H1 (cell line): ENCODE measurements around the gene PTPRO. TPM values are rescaled to one million over a fixed set of nuclear protein-coding genes. Genes with fewer than 3 reads are reported as not detected.

Experiments
- CTCF ChIA-PET: fragments of 300-600 bp; sonication (Branson Sonifier 250); formaldehyde crosslinking; loops from one replicate; lab custom pipeline; 2021; ENCODE audit not compliant: partially characterized antibody; lab: Charles Lee
- POLR2A ChIA-PET: fragments of 300-600 bp; sonication (Branson Sonifier 250); formaldehyde crosslinking; loops from one replicate; lab custom pipeline; 2021; ENCODE audit warnings: inconsistent platforms; ENCODE audit not compliant: partially characterized antibody; lab: Charles Lee
- DNase-seq, 2 experiments: peaks; one replicate each; pipeline versions ENCODE4 v3.0.0 to v3.0.0-alpha.2; 2010 to 2022; ENCODE audit warnings: low spot score in 2 of 2, low read depth in 1 of 2, mixed read lengths in 1 of 2
- FAIRE-seq: peaks from 2 replicates; lab custom pipeline; 2011; peaks lifted over from hg19 to GRCh38; lab: Jason Lieb, UNC
- H2AFZ ChIP-seq: 2 replicates; pipeline ENCODE4 v1.8.1; 2012; ENCODE audit warnings: low read length, inconsistent platforms
- H2AK5ac ChIP-seq: 2 replicates; pipeline ENCODE4 v1.6.1; 2013; ENCODE audit warnings: low read depth, low read length
- H2BK120ac ChIP-seq: replicated peaks from 2 replicates; pipeline ENCODE3; 2013; ENCODE audit warnings: low read depth, low read length, inconsistent platforms
- H2BK12ac ChIP-seq: 2 replicates; pipeline ENCODE4 v1.6.1; 2013; ENCODE audit warnings: low read depth, low read length
- H2BK15ac ChIP-seq: 2 replicates; pipeline ENCODE4 v1.6.1; 2013; ENCODE audit warnings: low read length
- H2BK20ac ChIP-seq: 2 replicates; pipeline ENCODE4 v1.6.1; 2013; ENCODE audit warnings: low read length
- H2BK5ac ChIP-seq: 2 replicates; pipeline ENCODE4 v1.6.1; 2013; ENCODE audit warnings: low read depth, low read length
- H3K14ac ChIP-seq: 2 replicates; pipeline ENCODE4 v1.6.1; 2013; ENCODE audit warnings: inconsistent platforms; ENCODE audit not compliant: insufficient read length
- H3K18ac ChIP-seq: 2 replicates; pipeline ENCODE4 v1.6.1; 2013; ENCODE audit warnings: low read length; ENCODE audit errors: extremely low read depth
- H3K23ac ChIP-seq: 2 replicates; pipeline ENCODE4 v1.6.1; 2013; ENCODE audit warnings: inconsistent platforms; ENCODE audit not compliant: insufficient read length
- H3K23me2 ChIP-seq: 2 replicates; pipeline ENCODE4 v1.6.1; 2013; ENCODE audit warnings: low read depth, low read length
- H3K27ac ChIP-seq: 2 replicates; pipeline ENCODE4 v1.6.1; 2011; ENCODE audit warnings: low read depth, low read length, inconsistent platforms
- H3K27me3 ChIP-seq, 4 experiments: replicated peaks in 1 of 4; 1 replicate in 1 of 4; 2 replicates in 3 of 4; pipeline versions ENCODE4 v1.6.1 to v1.8.1; 2011 to 2013; ENCODE audit warnings: low read length in 3 of 4, mild to moderate bottlenecking in 3 of 4, inconsistent platforms in 2 of 4, mixed read lengths in 2 of 4, moderate library complexity in 1 of 4; ENCODE audit not compliant: control insufficient read depth in 3 of 4, insufficient read depth in 3 of 4; ENCODE audit errors: extremely low read depth in 1 of 4
- H3K36me3 ChIP-seq, 4 experiments: 2 replicates each; pipeline versions ENCODE4 v1.6.1 to v1.8.1; 2011 to 2013; ENCODE audit warnings: mild to moderate bottlenecking in 4 of 4, low read length in 3 of 4, moderate library complexity in 2 of 4, control low read depth in 1 of 4, inconsistent platforms in 1 of 4; ENCODE audit not compliant: insufficient read depth in 4 of 4, control insufficient read depth in 2 of 4
- H3K4ac ChIP-seq: replicated peaks from 2 replicates; pipeline ENCODE3; 2013; ENCODE audit warnings: low read length, low read depth, mixed read lengths, inconsistent platforms; ENCODE audit not compliant: insufficient read length
- H3K4me1 ChIP-seq, 4 experiments: replicated peaks in 1 of 4; 1 replicate in 1 of 4; 2 replicates in 3 of 4; pipeline versions ENCODE4 v1.6.1 to v1.8.1; 2011 to 2013; ENCODE audit warnings: low read length in 3 of 4, inconsistent platforms in 2 of 4, mixed read lengths in 1 of 4; ENCODE audit not compliant: insufficient read depth in 4 of 4, control insufficient read depth in 3 of 4
- H3K4me2 ChIP-seq, 2 experiments: 2 replicates each; pipeline versions ENCODE4 v1.6.1 to v1.8.1; 2011 to 2013; ENCODE audit warnings: low read depth in 2 of 2, low read length in 2 of 2, control low read depth in 1 of 2, inconsistent platforms in 1 of 2, mild to moderate bottlenecking in 1 of 2; ENCODE audit not compliant: insufficient read depth in 1 of 2
- H3K4me3 ChIP-seq, 4 experiments: fragments of 200-600, 300-600 bp in 1 of 4; sonication (generic), shearing (Covaris generic), sonication (Bioruptor Twin) in 1 of 4; 2 replicates each; pipeline versions ENCODE4 v1.5.1 to v1.8.1; 2011 to 2016; ENCODE audit warnings: low read length in 4 of 4, low read depth in 3 of 4, control low read depth in 2 of 4, inconsistent platforms in 2 of 4, mild to moderate bottlenecking in 2 of 4, mixed read lengths in 1 of 4, moderate library complexity in 1 of 4; ENCODE audit not compliant: insufficient read depth in 2 of 4; ENCODE audit errors: extremely low read depth in 1 of 4
- H3K56ac ChIP-seq: replicated peaks from 2 replicates; pipeline ENCODE3; 2013; ENCODE audit warnings: low read depth, mild to moderate bottlenecking, mixed read lengths, low read length, inconsistent platforms; ENCODE audit not compliant: insufficient read length
- H3K79me1 ChIP-seq: 2 replicates; pipeline ENCODE4 v1.6.1; 2013; ENCODE audit warnings: low read depth, low read length, control low read depth
- H3K79me2 ChIP-seq, 2 experiments: 2 replicates each; pipeline versions ENCODE4 v1.6.1 to v1.8.1; 2012 to 2013; ENCODE audit warnings: low read length in 2 of 2, mild to moderate bottlenecking in 2 of 2, inconsistent platforms in 1 of 2; ENCODE audit not compliant: insufficient read depth in 2 of 2, control insufficient read depth in 1 of 2
- H3K9ac ChIP-seq, 4 experiments: replicated peaks in 1 of 4; 1 replicate in 1 of 4; 2 replicates in 3 of 4; pipeline versions ENCODE4 v1.6.1 to v1.8.1; 2011 to 2013; ENCODE audit warnings: low read depth in 3 of 4, low read length in 3 of 4, control low read depth in 2 of 4, mild to moderate bottlenecking in 2 of 4, moderate library complexity in 2 of 4, inconsistent platforms in 1 of 4; ENCODE audit errors: extremely low read depth in 1 of 4
- H3K9me3 ChIP-seq, 2 experiments: 2 replicates each; pipeline versions ENCODE4 v1.6.1 to v1.8.1; 2012 to 2013; ENCODE audit warnings: mild to moderate bottlenecking in 2 of 2, moderate library complexity in 2 of 2, control low read depth in 1 of 2, inconsistent platforms in 1 of 2, low read depth in 1 of 2, low read length in 1 of 2, mixed read lengths in 1 of 2; ENCODE audit not compliant: insufficient read depth in 2 of 2
- H4K20me1 ChIP-seq, 2 experiments: replicated peaks in 1 of 2; 2 replicates each; pipeline versions ENCODE3 to v1.8.1; 2011 to 2013; ENCODE audit warnings: inconsistent platforms in 2 of 2, low read length in 2 of 2, mild to moderate bottlenecking in 1 of 2; ENCODE audit not compliant: insufficient read depth in 2 of 2, control insufficient read depth in 1 of 2
- H4K5ac ChIP-seq: 2 replicates; pipeline ENCODE4 v1.6.1; 2013; ENCODE audit warnings: low read length, low read depth, mixed read lengths, inconsistent platforms; ENCODE audit not compliant: insufficient read length
- H4K8ac ChIP-seq: 2 replicates; pipeline ENCODE4 v1.8.0; 2013; ENCODE audit warnings: mild to moderate bottlenecking, moderate library complexity, low read length, inconsistent platforms; ENCODE audit not compliant: insufficient read depth; ENCODE audit errors: extremely low read depth
- H4K91ac ChIP-seq: replicated peaks from 2 replicates; pipeline ENCODE3; 2013; ENCODE audit warnings: low read length, mixed read lengths, inconsistent platforms; ENCODE audit not compliant: insufficient read length
- WGBS, 2 experiments: shearing (Covaris generic) in 1 of 2; methylation state at CpG; one replicate each; pipeline versions ENCODE4 v1.1.6 to v1.1.7; 2013 to 2015; ENCODE audit warnings: low lambda C conversion rate in 2 of 2, mixed read lengths in 2 of 2, inconsistent platforms in 1 of 2, low coverage in 1 of 2, missing lambda C conversion rate in 1 of 2; ENCODE audit not compliant: insufficient replicate concordance in 2 of 2, insufficient coverage in 1 of 2, insufficient read length in 1 of 2; ENCODE audit errors: extremely low coverage in 1 of 2, missing lambda C conversion rate in 1 of 2; 5-methylcytosine and 5-hydroxymethylcytosine counted together
- polyA plus RNA-seq, 7 experiments: library from polyadenylated mRNA; depleted of rRNA in 3 of 7; stranded (reverse) in 5 of 7; unstranded in 2 of 7; fragments of >200 nt in 5 of 7; fragments of 200-250 nt in 2 of 7; gene quantifications; 1 replicate in 5 of 7; 2 replicates in 1 of 7; 4 replicates in 1 of 7; pipeline versions ENCODE4 v1.2.1 to v1.2.3, GENCODE V29; 2011 to 2013; ENCODE audit warnings: missing spikeins in 2 of 7, mixed read lengths in 2 of 7
- total RNA-seq: library from RNA; stranded (reverse); fragmentation: NEBNext Ultra II Directional; extraction: Animal tissue kit (Norgen Biotek cat#: 25700); gene quantifications from 2 replicates; pipeline ENCODE4 v1.2.1, GENCODE V29; 2021

The PTPRO gene
- total and polyA plus RNA-seq, 2 of the 8 experiments (the other 6 are each of a cell fraction or from before 2014, with no cell fraction given) = 0.73 to 1.7 TPM

- Histone ChIP-seq H2BK12ac (no peak overlapping the region), H2BK120ac (no peak overlapping the region)
- CTCF ChIA-PET = interaction anchor here (0.9 kb wide), 1 partner anchor 11 kb away, joined by 5 read pairs; no protein-coding TSS in a partner anchor
Measured at GRCh38 chr12:15364221-15365160, 42.2 kb downstream of the PTPRO start.

More at GRCh38 chr12:15364221-15365160, 42.2 kb downstream of the PTPRO start:
- Histone ChIP-seq H2BK5ac (no peak overlapping the region), H3K79me1 (no peaks in the 10 kb centered on the region), H4K5ac (no peak overlapping the region), H3K27me3 (no peaks in the 10 kb centered on the region), H3K4me1 (no peaks in the 10 kb centered on the region), H4K8ac (no peak overlapping the region), H3K4ac (no peak overlapping the region), H3K18ac (no peak overlapping the region), H2AFZ (no peak overlapping the region), H3K4me2 (no peak overlapping the region), H3K23me2 (no peaks in the 10 kb centered on the region; the same call in 1 of the 2 replicates), H4K20me1 (no peaks in the 10 kb centered on the region), H2AK5ac (no peak overlapping the region), H3K79me2 (no peaks in the 10 kb centered on the region), H3K36me3 (no peaks in the 10 kb centered on the region), H2BK15ac (no peak overlapping the region), H3K9ac (no peak overlapping the region), H3K9me3 (no peaks in the 10 kb centered on the region), H3K56ac (no peak overlapping the region), H3K23ac (no peak overlapping the region), H4K91ac (no peak overlapping the region), H3K27ac (no peak overlapping the region), H3K4me3 (no peak overlapping the region), H3K14ac (no peak overlapping the region), H2BK20ac (no peak overlapping the region)
- no peak for FAIRE-seq
- no peak for DNase-seq
- POLR2A ChIA-PET = no interaction called here
- 82% methylated on average over 4 of the region's 4 CpGs; no CpG with 5 or more reads in 1 of the 2 experiments for WGBS, 2 experiments
